ENCODE measurements around the gene OR51D1. TPM values are rescaled to one million over a fixed set of nuclear protein-coding genes. Genes with fewer than 3 reads are reported as not detected.

OR51D1 gene
- total RNA-seq, 1 donor from 2014 or later = not detected

GRCh38 chr11:4643682-4644081 is 6.4 kb downstream of the OR51D1 start, which contains the start of gene OR51E1:
Gene OR51E1, plus strand, starts transcription at chr11:4643982. Its CDS starts 8,545 bp downstream, at chr11:4652527.
- peaks cover 21% of the 10 kb centered on the region for H3K4me1 Mint-ChIP-seq (ENCODE audit: unreplicated experiment)

GRCh38 chr11:4644233-4644632 is 7.0 kb downstream of the OR51D1 start:
- TF ChIP-seq CTCF (IDR thresholded peaks at IDR 0.05; ENCODE audit: unreplicated experiment) = no peak
- Mint-ChIP-seq H3K4me3 (ENCODE audit: unreplicated experiment) (no peak overlapping the region), H3K27ac (ENCODE audit: unreplicated experiment) (no peak overlapping the region), H3K36me3 (ENCODE audit: low read depth, unreplicated experiment) (no peaks in the 10 kb centered on the region), H3K4me1 (ENCODE audit: unreplicated experiment) (peaks cover 26% of the 10 kb centered on the region), H3K27me3 (ENCODE audit: unreplicated experiment) (peaks cover 3% of the 10 kb centered on the region), H3K9me3 (ENCODE audit: unreplicated experiment) (no peaks in the 10 kb centered on the region)
- DNase-seq (ENCODE audit: low spot score) = no peak

More at GRCh38 chr11:4643682-4644081, 6.4 kb downstream of the OR51D1 start, which contains the start of gene OR51E1:
- no peak for DNase-seq (ENCODE audit: low spot score)
- no peaks in the 10 kb centered on the region for H3K9me3 Mint-ChIP-seq (ENCODE audit: unreplicated experiment)
- H3K36me3 Mint-ChIP-seq (ENCODE audit: low read depth, unreplicated experiment) = no peaks in the 10 kb centered on the region
- no peak within 1 kb of the TSS for H3K4me3 Mint-ChIP-seq (ENCODE audit: unreplicated experiment)
- peaks cover 3% of the 10 kb centered on the region for H3K27me3 Mint-ChIP-seq (ENCODE audit: unreplicated experiment)
- TF ChIP-seq CTCF (IDR thresholded peaks at IDR 0.05; ENCODE audit: unreplicated experiment) = no peak
- H3K27ac Mint-ChIP-seq (ENCODE audit: unreplicated experiment) = peak within 1 kb of the TSS; percentile 2

- TF ChIP-seq CTCF (IDR thresholded peaks at IDR 0.05; ENCODE audit: unreplicated experiment) = no peak
- Mint-ChIP-seq H3K36me3 (ENCODE audit: low read depth, unreplicated experiment) (no peaks in the 10 kb centered on the region), H3K9me3 (ENCODE audit: unreplicated experiment) (no peaks in the 10 kb centered on the region), H3K4me1 (ENCODE audit: unreplicated experiment) (peaks cover 29% of the 10 kb centered on the region), H3K4me3 (ENCODE audit: unreplicated experiment) (no peak overlapping the region), H3K27me3 (ENCODE audit: unreplicated experiment) (peaks cover 3% of the 10 kb centered on the region), H3K27ac (ENCODE audit: unreplicated experiment) (no peak overlapping the region)
- no peak for DNase-seq (ENCODE audit: low spot score)
Observed at GRCh38 chr11:4645974-4646373, 8.7 kb downstream of the OR51D1 start.

GRCh38 chr11:4647766-4648165 is 10.5 kb downstream of the OR51D1 start:
- TF ChIP-seq CTCF (IDR thresholded peaks at IDR 0.05; ENCODE audit: unreplicated experiment) = no peak
- no peaks in the 10 kb centered on the region for H3K9me3 Mint-ChIP-seq (ENCODE audit: unreplicated experiment)
- peaks cover 16% of the 10 kb centered on the region for H3K4me1 Mint-ChIP-seq (ENCODE audit: unreplicated experiment)
- no peak overlapping the region for H3K4me3 Mint-ChIP-seq (ENCODE audit: unreplicated experiment)
- no peak for DNase-seq (ENCODE audit: low spot score)
- H3K36me3 Mint-ChIP-seq (ENCODE audit: low read depth, unreplicated experiment) = no peaks in the 10 kb centered on the region
- H3K27me3 Mint-ChIP-seq (ENCODE audit: unreplicated experiment) = peaks cover 3% of the 10 kb centered on the region
- no peak overlapping the region for H3K27ac Mint-ChIP-seq (ENCODE audit: unreplicated experiment)

GRCh38 chr11:4654635-4655369 is 17.5 kb downstream of the OR51D1 start:
- Mint-ChIP-seq H3K4me3 (ENCODE audit: unreplicated experiment) (no peak overlapping the region), H3K36me3 (ENCODE audit: low read depth, unreplicated experiment) (no peaks in the 10 kb centered on the region), H3K4me1 (ENCODE audit: unreplicated experiment) (peaks cover 16% of the 10 kb centered on the region), H3K9me3 (ENCODE audit: unreplicated experiment) (no peaks in the 10 kb centered on the region), H3K27me3 (ENCODE audit: unreplicated experiment) (peaks cover 2% of the 10 kb centered on the region), H3K27ac (ENCODE audit: unreplicated experiment) (no peak overlapping the region)
- DNase-seq (ENCODE audit: low spot score) = no peak
- no peak for TF ChIP-seq CTCF (IDR thresholded peaks at IDR 0.05; ENCODE audit: unreplicated experiment)
